Tibial artery (tissue), 4 donors: ENCODE data around the gene DGKI.

Experiments
- DNase-seq, 2 donors: peaks; one replicate each; pipeline ENCODE4 v3.0.0-alpha.2; 2019
- H3K27ac ChIP-seq, 2 donors: fragments of 200-600 bp; sonication (generic) in 1 of 2; 1 replicate in 1 of 2; 2 replicates in 1 of 2; pipeline ENCODE4 v1.5.1; 2018 to 2019; ENCODE audit warnings: mild to moderate bottlenecking in 1 of 2
- H3K27me3 ChIP-seq, 2 donors: fragments of 200-600 bp; sonication (generic) in 1 of 2; one replicate each; pipeline versions ENCODE4 v1.5.1 to v1.6.0; 2016 to 2019
- H3K36me3 ChIP-seq, 3 donors: fragments of 200-600 bp; sonication (generic) in 2 of 3; one replicate each; pipeline ENCODE4 v1.5.1; 2016 to 2019; ENCODE audit warnings: mild to moderate bottlenecking in 2 of 3
- H3K4me1 ChIP-seq, 4 donors: fragments of 200-600 bp; sonication (generic) in 2 of 4; 1 replicate in 3 of 4; 2 replicates in 1 of 4; pipeline ENCODE4 v1.5.1; 2016 to 2019
- H3K4me3 ChIP-seq, 2 donors: fragments of 200-600 bp; sonication (generic) in 1 of 2; 1 replicate in 1 of 2; 2 replicates in 1 of 2; pipeline ENCODE4 v1.5.1; 2018 to 2019; ENCODE audit warnings: mild to moderate bottlenecking in 2 of 2
- H3K9me3 ChIP-seq, 3 donors: fragments of 200-600 bp; sonication (generic) in 1 of 3; one replicate each; pipeline ENCODE4 v1.5.1; 2016 to 2019
- intact Hi-C: fragments of 100-400 bp; cut with DNase I; formaldehyde crosslinking; loops from one replicate; pipeline ENCODE4 v1.15.0; 2023; ENCODE audit warnings: low total_unique reads
- TF ChIP-seq, protein P1 (sequence below), 2 experiments: fragments of 200-600 bp in 1 of 2; fragments of 450-650 bp in 1 of 2; IDR thresholded peaks; one replicate each; pipeline ENCODE4 v1.5.1; 2017 to 2019; ENCODE audit warnings: antibody characterized with exemption in 2 of 2, mild to moderate bottlenecking in 1 of 2, moderate library complexity in 1 of 2

Gene DGKI

DNA sequence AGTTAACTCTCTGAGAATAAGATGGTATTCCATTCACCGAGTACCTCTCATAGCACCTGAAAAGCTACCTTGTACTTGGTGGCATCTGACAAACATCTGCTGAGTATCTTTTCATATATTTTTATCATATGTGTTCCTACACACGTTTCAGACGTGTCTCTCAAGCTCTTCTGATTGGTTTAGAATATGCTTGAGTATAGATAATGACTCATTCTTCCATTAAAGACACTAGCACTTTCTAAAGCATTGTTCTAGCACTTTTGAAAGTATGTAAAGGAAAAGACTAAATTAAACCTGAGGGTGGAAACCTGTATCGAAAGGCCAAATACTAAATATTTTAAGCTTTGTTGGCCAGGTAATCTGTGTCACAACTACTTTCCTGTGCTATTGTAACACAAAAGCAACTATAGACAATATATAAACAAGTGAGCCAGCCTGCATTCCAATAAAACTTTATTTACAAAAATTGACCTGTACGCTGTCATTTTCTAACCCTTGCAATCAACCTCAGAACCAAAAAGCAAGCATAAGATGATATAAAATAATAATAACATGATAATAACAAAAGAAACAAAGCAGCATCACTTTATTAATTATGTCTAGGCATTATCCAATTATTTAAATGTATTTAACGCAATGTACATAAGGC, 95.3 kb downstream of the DGKI start:
- Histone ChIP-seq H3K4me3 (no peak overlapping the region), H3K27ac (no peak overlapping the region), H3K4me1 (peaks cover 0 to 7% (median 1%) of the 10 kb centered on the region in 4 donors), H3K27me3 (no peaks in the 10 kb centered on the region), H3K9me3 (no peaks in the 10 kb centered on the region), H3K36me3 (no peaks in the 10 kb centered on the region)
- TF ChIP-seq, protein P1, sequence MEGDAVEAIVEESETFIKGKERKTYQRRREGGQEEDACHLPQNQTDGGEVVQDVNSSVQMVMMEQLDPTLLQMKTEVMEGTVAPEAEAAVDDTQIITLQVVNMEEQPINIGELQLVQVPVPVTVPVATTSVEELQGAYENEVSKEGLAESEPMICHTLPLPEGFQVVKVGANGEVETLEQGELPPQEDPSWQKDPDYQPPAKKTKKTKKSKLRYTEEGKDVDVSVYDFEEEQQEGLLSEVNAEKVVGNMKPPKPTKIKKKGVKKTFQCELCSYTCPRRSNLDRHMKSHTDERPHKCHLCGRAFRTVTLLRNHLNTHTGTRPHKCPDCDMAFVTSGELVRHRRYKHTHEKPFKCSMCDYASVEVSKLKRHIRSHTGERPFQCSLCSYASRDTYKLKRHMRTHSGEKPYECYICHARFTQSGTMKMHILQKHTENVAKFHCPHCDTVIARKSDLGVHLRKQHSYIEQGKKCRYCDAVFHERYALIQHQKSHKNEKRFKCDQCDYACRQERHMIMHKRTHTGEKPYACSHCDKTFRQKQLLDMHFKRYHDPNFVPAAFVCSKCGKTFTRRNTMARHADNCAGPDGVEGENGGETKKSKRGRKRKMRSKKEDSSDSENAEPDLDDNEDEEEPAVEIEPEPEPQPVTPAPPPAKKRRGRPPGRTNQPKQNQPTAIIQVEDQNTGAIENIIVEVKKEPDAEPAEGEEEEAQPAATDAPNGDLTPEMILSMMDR (IDR thresholded peaks at IDR 0.05) = no peak
- intact Hi-C loops = no loop called here
- DNase-seq = no peak

DNA sequence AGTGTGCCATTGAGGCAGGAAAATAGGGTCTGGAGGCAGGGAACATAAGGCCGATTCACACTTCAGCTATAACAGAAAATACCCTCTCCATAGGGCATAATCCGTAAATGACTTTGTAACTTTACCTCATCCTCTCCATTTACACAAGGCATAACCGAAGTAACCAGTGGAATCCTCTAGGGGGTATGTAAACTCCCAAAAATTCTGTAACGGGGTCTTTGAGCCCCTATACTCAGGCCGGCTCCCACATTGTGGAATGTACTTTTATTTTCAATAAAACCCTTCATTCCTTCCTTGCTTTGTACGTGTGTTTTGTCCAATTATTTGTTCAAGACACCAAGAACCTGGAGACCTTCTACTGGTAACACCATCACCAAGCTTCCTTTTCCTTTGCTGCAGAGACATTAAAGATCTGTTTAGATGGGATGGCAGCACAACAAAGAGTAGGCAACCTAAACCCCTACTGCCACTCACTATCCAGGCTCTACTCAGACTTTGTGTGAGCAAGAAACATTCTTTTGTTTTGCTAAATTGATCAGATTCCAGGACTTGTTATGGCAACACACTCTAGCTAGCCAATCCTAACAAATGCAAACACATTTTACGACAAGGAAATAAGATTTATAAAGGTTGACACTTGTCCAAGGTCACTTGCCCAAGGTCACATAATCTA, 99.3 kb downstream of the DGKI start:
- Histone ChIP-seq H3K9me3 (no peaks in the 10 kb centered on the region), H3K4me3 (no peak overlapping the region), H3K4me1 (peaks cover 0 to 3% (median 1%) of the 10 kb centered on the region in 4 donors), H3K27me3 (no peaks in the 10 kb centered on the region), H3K36me3 (no peaks in the 10 kb centered on the region), H3K27ac (no peak overlapping the region)
- TF ChIP-seq, protein P1 (IDR thresholded peaks at IDR 0.05) = no peak
- intact Hi-C loops = no loop called here
- no peak for DNase-seq

DNA sequence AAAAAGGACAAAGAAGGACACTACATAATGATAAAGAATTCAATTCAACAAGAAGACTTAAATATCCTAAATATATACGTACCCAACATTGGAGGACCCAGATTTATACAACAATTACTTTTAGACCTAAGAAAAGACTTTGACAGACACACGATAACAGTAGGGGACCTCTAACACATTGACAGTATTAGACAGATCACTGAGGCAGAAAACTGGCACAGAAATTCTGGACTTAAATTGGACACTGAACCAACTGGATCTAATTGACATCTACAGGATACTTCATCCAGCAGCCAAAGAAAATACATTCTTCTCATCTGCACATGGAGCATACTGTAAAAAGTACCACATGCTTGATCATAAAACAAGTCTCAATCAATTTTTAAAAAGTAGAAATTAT, 103.8 kb downstream of the DGKI start:
- Histone ChIP-seq H3K9me3 (no peaks in the 10 kb centered on the region), H3K4me1 (peaks cover 0 to 3% (median 1%) of the 10 kb centered on the region in 4 donors), H3K27ac (no peak overlapping the region), H3K4me3 (no peak overlapping the region), H3K36me3 (no peaks in the 10 kb centered on the region), H3K27me3 (no peaks in the 10 kb centered on the region)
- no peak for DNase-seq
- intact Hi-C loops = no loop called here
- TF ChIP-seq, protein P1 (IDR thresholded peaks at IDR 0.05) = no peak

DNA sequence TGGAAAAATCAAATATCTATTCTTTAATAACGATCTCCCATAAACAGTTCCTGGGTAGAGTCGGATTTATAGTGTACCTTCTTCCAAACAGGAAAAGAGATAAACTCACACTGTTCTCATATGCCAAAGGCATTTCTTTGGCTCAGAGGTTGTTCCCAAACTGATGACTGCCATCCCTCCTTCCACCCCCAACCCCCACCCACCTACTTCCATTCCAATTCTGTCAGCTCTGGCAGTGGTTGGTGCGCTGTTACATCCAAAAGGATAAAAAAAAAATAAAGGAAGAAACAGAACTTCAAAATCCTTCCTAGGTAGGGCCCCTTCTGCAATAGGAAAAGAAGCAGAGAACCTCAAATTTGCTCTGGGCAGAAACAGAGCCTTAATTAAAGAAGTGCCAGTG, 104.7 kb downstream of the DGKI start:
- Histone ChIP-seq H3K9me3 (no peaks in the 10 kb centered on the region), H3K4me3 (no peak overlapping the region), H3K36me3 (no peaks in the 10 kb centered on the region), H3K27ac (no peak overlapping the region), H3K27me3 (no peaks in the 10 kb centered on the region), H3K4me1 (no peaks in the 10 kb centered on the region)
- intact Hi-C loops = no loop called here
- TF ChIP-seq, protein P1 (IDR thresholded peaks at IDR 0.05) = no peak
- no peak for DNase-seq

DNA sequence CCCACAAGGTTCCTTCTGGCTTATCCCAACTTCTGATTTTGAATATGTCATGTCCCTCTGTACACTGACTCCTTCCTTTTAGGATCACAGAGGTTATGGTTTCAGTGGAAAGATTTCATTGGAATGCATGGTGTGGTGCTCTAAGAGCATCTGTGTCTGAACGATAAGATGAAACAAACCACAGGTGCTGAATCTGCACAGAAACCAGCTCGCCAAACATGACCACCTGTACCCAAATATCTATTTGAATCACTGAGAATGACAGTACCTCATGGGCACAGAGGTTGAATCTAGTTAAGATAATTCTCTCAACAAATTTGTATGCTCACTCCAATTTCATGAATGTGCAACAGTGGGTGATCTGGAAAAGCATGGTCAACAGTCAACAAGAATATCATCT, 105.3 kb downstream of the DGKI start:
- H3K4me3 ChIP-seq = no peak overlapping the region
- no peak overlapping the region for H3K27ac ChIP-seq
- no peaks in the 10 kb centered on the region for H3K4me1 ChIP-seq
- H3K27me3 ChIP-seq = no peaks in the 10 kb centered on the region
- no peaks in the 10 kb centered on the region for H3K36me3 ChIP-seq
- TF ChIP-seq, protein P1 (IDR thresholded peaks at IDR 0.05) = no peak
- DNase-seq = no peak
- no peaks in the 10 kb centered on the region for H3K9me3 ChIP-seq
- intact Hi-C loops = no loop called here
